GM13977 (cell line): ENCODE data around the gene ALDH1L2.

Experiments used
- DNase-seq: peaks from one replicate; pipeline ENCODE4 v3.0.0; 2012; ENCODE audit warnings: low spot score
- CTCF ChIP-seq: IDR thresholded peaks from 2 replicates; pipeline ENCODE4 v1.5.1; 2012; ENCODE audit warnings: mild to moderate bottlenecking, control low read depth; ENCODE audit not compliant: insufficient read depth; ENCODE audit errors: extremely low read depth, missing control alignments
- in situ Hi-C: fragments of 300-500 bp; cut with MboI; formaldehyde crosslinking; loops from one replicate; pipeline ENCODE4 v1.12.0; 2022; ENCODE audit warnings: low sequenced_read_pairs, low pct_unique_long_range_greater_than_20kb, mixed read lengths, inconsistent platforms; ENCODE audit not compliant: unreplicated experiment

The ALDH1L2 gene

GRCh38 chr12:105030820-105031807, 53.1 kb downstream of the ALDH1L2 start:
- peak; percentile 7 for DNase-seq
- no peak for TF ChIP-seq CTCF
- in situ Hi-C loops, result no loop called here

GRCh38 chr12:105026411-105026810, 57.8 kb downstream of the ALDH1L2 start:
- in situ Hi-C loops, result no loop called here
- TF ChIP-seq CTCF, result no peak
- DNase-seq, result no peak

GRCh38 chr12:105025890-105026289, 58.4 kb downstream of the ALDH1L2 start:
- TF ChIP-seq CTCF, result no peak
- in situ Hi-C loops, result no loop called here
- DNase-seq, result no peak

- in situ Hi-C loops, result no loop called here
- no peak for TF ChIP-seq CTCF
- no peak for DNase-seq
Observed at GRCh38 chr12:105024928-105025327, 59.3 kb downstream of the ALDH1L2 start.

GRCh38 chr12:105020241-105020962, 63.9 kb downstream of the ALDH1L2 start:
- DNase-seq, result no peak
- TF ChIP-seq CTCF, result no peak
- in situ Hi-C loops, result no loop called here

GRCh38 chr12:105018776-105019175, 65.5 kb downstream of the ALDH1L2 start:
- in situ Hi-C loops, result no loop called here
- DNase-seq, result no peak
- TF ChIP-seq CTCF, result no peak
